AG09309 (cell line): ENCODE results near the gene SPRR2B.
"Not testable (repeated sequence)": the region's sequence is repeated elsewhere in the genome, so short reads cannot be mapped to it uniquely, and the experiment has no call there.

Source experiments
- DNase-seq: peaks from one replicate; pipeline ENCODE4 v3.0.0-alpha.2; 2010; ENCODE audit warnings: low read depth
- H3K4me3 ChIP-seq: 2 replicates; pipeline ENCODE4 v1.5.1; 2011; ENCODE audit warnings: mild to moderate bottlenecking, low read depth, low read length, moderate library complexity; ENCODE audit not compliant: control insufficient read depth
- TF ChIP-seq, protein P1 (sequence below): IDR thresholded peaks from 2 replicates; pipeline ENCODE4 v1.5.1; 2011; ENCODE audit warnings: mild to moderate bottlenecking, low read depth, low read length, inconsistent platforms; ENCODE audit not compliant: insufficient read depth, control insufficient read depth; ENCODE audit errors: missing control alignments

Gene SPRR2B

DNA sequence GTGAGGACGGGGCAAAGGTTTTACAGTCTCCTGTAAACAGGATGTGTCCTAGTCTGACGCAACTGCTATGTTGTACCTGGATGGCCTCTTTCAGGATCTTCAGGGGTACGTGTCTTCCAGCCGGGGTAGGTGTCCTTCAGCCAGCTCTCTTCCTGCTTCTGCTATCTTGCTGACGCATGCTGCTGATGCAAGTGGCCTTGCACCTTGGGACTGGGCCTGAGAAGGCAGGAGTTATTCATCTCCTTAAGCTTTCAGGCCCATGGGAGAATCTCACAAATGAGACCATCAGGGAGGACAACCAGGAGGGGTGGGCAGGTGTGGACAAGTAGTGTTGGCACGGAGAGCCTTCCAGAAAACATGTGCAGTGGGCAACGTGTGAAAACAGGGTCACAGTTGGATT, 48.3 kb downstream of the SPRR2B start:
- DNase-seq, result no peak
- TF ChIP-seq, protein P1, sequence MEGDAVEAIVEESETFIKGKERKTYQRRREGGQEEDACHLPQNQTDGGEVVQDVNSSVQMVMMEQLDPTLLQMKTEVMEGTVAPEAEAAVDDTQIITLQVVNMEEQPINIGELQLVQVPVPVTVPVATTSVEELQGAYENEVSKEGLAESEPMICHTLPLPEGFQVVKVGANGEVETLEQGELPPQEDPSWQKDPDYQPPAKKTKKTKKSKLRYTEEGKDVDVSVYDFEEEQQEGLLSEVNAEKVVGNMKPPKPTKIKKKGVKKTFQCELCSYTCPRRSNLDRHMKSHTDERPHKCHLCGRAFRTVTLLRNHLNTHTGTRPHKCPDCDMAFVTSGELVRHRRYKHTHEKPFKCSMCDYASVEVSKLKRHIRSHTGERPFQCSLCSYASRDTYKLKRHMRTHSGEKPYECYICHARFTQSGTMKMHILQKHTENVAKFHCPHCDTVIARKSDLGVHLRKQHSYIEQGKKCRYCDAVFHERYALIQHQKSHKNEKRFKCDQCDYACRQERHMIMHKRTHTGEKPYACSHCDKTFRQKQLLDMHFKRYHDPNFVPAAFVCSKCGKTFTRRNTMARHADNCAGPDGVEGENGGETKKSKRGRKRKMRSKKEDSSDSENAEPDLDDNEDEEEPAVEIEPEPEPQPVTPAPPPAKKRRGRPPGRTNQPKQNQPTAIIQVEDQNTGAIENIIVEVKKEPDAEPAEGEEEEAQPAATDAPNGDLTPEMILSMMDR, result no peak
- no peak overlapping the region for H3K4me3 ChIP-seq

DNA sequence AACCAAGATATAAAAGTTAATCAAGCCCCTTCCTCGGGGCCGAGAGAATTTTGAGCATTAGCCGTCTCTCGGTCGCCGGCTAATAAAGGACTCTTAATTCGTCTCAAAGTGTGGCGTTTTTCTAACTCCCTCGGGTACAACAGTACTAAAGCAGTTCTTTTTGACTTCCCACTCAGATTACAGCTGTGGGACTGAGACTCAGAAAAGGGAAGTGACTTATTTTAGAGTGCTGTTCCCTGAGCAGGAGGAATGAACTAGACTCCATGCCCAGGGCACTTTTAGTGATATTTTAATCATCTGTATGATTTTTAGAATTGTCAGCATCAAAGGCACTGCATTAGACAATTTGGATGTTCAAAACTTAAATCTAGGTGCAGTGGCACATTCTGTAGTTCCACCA, 49.1 kb downstream of the SPRR2B start:
- H3K4me3 ChIP-seq, DNase-seq: not testable (repeated sequence)

DNA sequence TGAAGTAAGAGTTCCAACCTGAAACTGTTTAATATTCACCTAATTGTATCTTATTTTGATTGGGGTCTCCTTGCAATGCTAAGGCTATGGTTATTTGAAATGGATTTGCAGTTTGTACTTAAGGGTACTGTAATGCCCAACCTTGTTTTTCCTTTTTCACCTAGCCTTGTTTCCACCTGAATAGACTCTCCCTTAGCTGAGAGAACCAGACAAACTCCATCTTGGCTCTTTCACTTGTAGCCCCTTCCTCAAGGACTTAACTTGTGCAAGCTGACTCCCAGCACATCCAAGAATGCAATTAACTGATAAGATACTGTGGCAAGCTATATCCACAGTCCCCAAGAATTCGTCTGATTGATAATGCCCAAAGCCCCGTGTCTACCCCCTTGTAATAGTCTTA, 49.6 kb downstream of the SPRR2B start:
- not testable (repeated sequence) for H3K4me3 ChIP-seq, DNase-seq
